Panc1 (cell line): Measurements from ENCODE around the gene TGM1. TPM values are rescaled to one million over a fixed set of nuclear protein-coding genes. Genes with fewer than 3 reads are reported as not detected.
A peak's percentile ranks its signal among the peaks of the same experiment; 100 is the strongest.

ENCODE experiments used
- ATAC-seq: fragments of 200-7000 bp; cut with Tn5 transposase; 2 replicates; pipeline ENCODE4 v1.9.1; 2020; ENCODE audit warnings: mild to moderate bottlenecking, moderate library complexity
- BruUV-seq: library from RNA; stranded (reverse); fragments of 400-500 nt; replicated peaks from 2 replicates; lab custom pipeline; 2021; lab: Mats Ljungman, UMichigan
- CTCF ChIA-PET: fragments of 300-600 bp; sonication (Branson Sonifier 250); formaldehyde crosslinking; loops from one replicate; lab custom pipeline; 2022; ENCODE audit warnings: antibody characterized with exemption; lab: Charles Lee
- POLR2A ChIA-PET: fragments of 300-600 bp; sonication (Branson Sonifier 250); formaldehyde crosslinking; loops from one replicate; lab custom pipeline; 2022; ENCODE audit warnings: antibody characterized with exemption; lab: Charles Lee
- DNase-seq: peaks from one replicate; pipeline ENCODE4 v3.0.0-alpha.2; 2010; ENCODE audit warnings: low read depth, low spot score
- H3K27ac ChIP-seq: 2 replicates; pipeline ENCODE4 v1.5.1; 2011; ENCODE audit warnings: mild to moderate bottlenecking, low read length, inconsistent platforms
- H3K27me3 ChIP-seq: fragments of 200-500 bp; sonication (Bioruptor generic); 2 replicates; pipeline ENCODE4 v1.6.0; 2014; ENCODE audit warnings: low read length, inconsistent platforms; ENCODE audit not compliant: control insufficient read depth, insufficient read depth
- H3K36me3 ChIP-seq: fragments of 200-500 bp; sonication (Bioruptor generic); 2 replicates; pipeline ENCODE4 v1.5.1; 2014; ENCODE audit warnings: inconsistent platforms, mild to moderate bottlenecking, low read length, moderate library complexity; ENCODE audit not compliant: control insufficient read depth, insufficient read depth
- H3K4me1 ChIP-seq: 2 replicates; pipeline ENCODE4 v1.5.1; 2011; ENCODE audit warnings: inconsistent platforms, mild to moderate bottlenecking, low read length, moderate library complexity; ENCODE audit not compliant: control insufficient read depth, insufficient read depth
- H3K4me3 ChIP-seq, 2 experiments: 2 replicates each; pipeline ENCODE4 v1.5.1; 2011 to 2012; ENCODE audit warnings: low read depth in 2 of 2, low read length in 2 of 2, mild to moderate bottlenecking in 2 of 2, inconsistent platforms in 1 of 2, moderate library complexity in 1 of 2
- H3K9me3 ChIP-seq: fragments of 200-500 bp; sonication (Bioruptor generic); 2 replicates; pipeline ENCODE4 v1.5.1; 2014; ENCODE audit warnings: low read depth, mild to moderate bottlenecking, inconsistent platforms, low read length, moderate library complexity; ENCODE audit not compliant: control insufficient read depth, insufficient read depth
- POLR2AphosphoS5 ChIP-seq: IDR thresholded peaks from 2 replicates; pipeline ENCODE4 v1.6.1; 2012; ENCODE audit warnings: mild to moderate bottlenecking, low read depth, low read length, moderate library complexity
- SIN3A ChIP-seq: IDR thresholded peaks from 2 replicates; pipeline ENCODE4 v1.6.1; 2012; ENCODE audit warnings: low read depth, mild to moderate bottlenecking, low read length, moderate library complexity, borderline replicate concordance; ENCODE audit not compliant: insufficient read depth
- TCF7L2 ChIP-seq: IDR thresholded peaks from 2 replicates; pipeline ENCODE4 v1.6.1; 2011; ENCODE audit warnings: mild to moderate bottlenecking, low read depth, low read length, inconsistent platforms
- in situ Hi-C: cut with HindIII; loops from 2 replicates; pipeline ENCODE4 v1.10.0; 2016; ENCODE audit warnings: low sequenced_read_pairs, low pct_unique_long_range_greater_than_20kb
- intact Hi-C: fragments of 100-400 bp; cut with micrococcal nuclease; formaldehyde crosslinking; loops from one replicate; pipeline ENCODE4 v1.10.0; 2022; ENCODE audit not compliant: unreplicated experiment
- total RNA-seq: library from RNA; stranded (reverse); gene quantifications from one replicate; pipeline ENCODE4 v1.2.1, GENCODE V29; 2021; ENCODE audit not compliant: unreplicated experiment
- TF ChIP-seq, protein P1 (sequence below): fragments of 450-650 bp; IDR thresholded peaks from 2 replicates; pipeline ENCODE4 v1.5.1; 2017; ENCODE audit warnings: mild to moderate bottlenecking
- TF ChIP-seq, protein P2 (sequence below), 2 experiments: IDR thresholded peaks; 2 replicates each; pipeline ENCODE4 v1.6.1; 2011 to 2012; ENCODE audit warnings: low read depth in 2 of 2, control low read depth in 1 of 2, low read length in 1 of 2, mild to moderate bottlenecking in 1 of 2, moderate library complexity in 1 of 2; ENCODE audit not compliant: insufficient read depth in 1 of 2

The TGM1 gene
- total RNA-seq, 1 experiment from 2014 or later = 2.3 TPM

- BruUV-seq = no TSS peak
- Histone ChIP-seq H3K36me3 (peaks cover under 1% of the 10 kb centered on the region; the same call in 1 of the 2 replicates), H3K4me1 (no peaks in the 10 kb centered on the region), H3K9me3 (no peaks in the 10 kb centered on the region), H3K27me3 (no peaks in the 10 kb centered on the region), H3K4me3 (no peak within 1 kb of the TSS), H3K27ac (no peak within 1 kb of the TSS)
- TF ChIP-seq, protein P1, sequence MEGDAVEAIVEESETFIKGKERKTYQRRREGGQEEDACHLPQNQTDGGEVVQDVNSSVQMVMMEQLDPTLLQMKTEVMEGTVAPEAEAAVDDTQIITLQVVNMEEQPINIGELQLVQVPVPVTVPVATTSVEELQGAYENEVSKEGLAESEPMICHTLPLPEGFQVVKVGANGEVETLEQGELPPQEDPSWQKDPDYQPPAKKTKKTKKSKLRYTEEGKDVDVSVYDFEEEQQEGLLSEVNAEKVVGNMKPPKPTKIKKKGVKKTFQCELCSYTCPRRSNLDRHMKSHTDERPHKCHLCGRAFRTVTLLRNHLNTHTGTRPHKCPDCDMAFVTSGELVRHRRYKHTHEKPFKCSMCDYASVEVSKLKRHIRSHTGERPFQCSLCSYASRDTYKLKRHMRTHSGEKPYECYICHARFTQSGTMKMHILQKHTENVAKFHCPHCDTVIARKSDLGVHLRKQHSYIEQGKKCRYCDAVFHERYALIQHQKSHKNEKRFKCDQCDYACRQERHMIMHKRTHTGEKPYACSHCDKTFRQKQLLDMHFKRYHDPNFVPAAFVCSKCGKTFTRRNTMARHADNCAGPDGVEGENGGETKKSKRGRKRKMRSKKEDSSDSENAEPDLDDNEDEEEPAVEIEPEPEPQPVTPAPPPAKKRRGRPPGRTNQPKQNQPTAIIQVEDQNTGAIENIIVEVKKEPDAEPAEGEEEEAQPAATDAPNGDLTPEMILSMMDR = peak; percentile 94
- TF ChIP-seq POLR2AphosphoS5 (no peak), SIN3A (no peak)
- TF ChIP-seq, protein P2, sequence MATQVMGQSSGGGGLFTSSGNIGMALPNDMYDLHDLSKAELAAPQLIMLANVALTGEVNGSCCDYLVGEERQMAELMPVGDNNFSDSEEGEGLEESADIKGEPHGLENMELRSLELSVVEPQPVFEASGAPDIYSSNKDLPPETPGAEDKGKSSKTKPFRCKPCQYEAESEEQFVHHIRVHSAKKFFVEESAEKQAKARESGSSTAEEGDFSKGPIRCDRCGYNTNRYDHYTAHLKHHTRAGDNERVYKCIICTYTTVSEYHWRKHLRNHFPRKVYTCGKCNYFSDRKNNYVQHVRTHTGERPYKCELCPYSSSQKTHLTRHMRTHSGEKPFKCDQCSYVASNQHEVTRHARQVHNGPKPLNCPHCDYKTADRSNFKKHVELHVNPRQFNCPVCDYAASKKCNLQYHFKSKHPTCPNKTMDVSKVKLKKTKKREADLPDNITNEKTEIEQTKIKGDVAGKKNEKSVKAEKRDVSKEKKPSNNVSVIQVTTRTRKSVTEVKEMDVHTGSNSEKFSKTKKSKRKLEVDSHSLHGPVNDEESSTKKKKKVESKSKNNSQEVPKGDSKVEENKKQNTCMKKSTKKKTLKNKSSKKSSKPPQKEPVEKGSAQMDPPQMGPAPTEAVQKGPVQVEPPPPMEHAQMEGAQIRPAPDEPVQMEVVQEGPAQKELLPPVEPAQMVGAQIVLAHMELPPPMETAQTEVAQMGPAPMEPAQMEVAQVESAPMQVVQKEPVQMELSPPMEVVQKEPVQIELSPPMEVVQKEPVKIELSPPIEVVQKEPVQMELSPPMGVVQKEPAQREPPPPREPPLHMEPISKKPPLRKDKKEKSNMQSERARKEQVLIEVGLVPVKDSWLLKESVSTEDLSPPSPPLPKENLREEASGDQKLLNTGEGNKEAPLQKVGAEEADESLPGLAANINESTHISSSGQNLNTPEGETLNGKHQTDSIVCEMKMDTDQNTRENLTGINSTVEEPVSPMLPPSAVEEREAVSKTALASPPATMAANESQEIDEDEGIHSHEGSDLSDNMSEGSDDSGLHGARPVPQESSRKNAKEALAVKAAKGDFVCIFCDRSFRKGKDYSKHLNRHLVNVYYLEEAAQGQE (IDR thresholded peaks at IDR 0.05; ENCODE audit: insufficient read depth in 1 of 2, low read depth in 2 of 2, low read length in 1 of 2) = no peak
- in situ Hi-C loops = no loop called here
- CTCF ChIA-PET = interaction anchor here (0.5 to 1.0 kb wide), 5 partner anchors 19 to 239 kb away, joined by 3 to 5 read pairs (median 3); partner anchors contain the start of gene RABGGTA
- ATAC-seq (peak; percentile 93), DNase-seq (peak; percentile 33)
- POLR2A ChIA-PET = no interaction called here
- intact Hi-C loops = no loop called here
Measured at GRCh38 chr14:24307575-24308341, 44.8 kb upstream of the TGM1 start, which contains the start of gene CIDEB. CIDEB (minus strand) TSS chr14:24307977; CDS start chr14:24307858, 119 bp downstream.

DNA sequence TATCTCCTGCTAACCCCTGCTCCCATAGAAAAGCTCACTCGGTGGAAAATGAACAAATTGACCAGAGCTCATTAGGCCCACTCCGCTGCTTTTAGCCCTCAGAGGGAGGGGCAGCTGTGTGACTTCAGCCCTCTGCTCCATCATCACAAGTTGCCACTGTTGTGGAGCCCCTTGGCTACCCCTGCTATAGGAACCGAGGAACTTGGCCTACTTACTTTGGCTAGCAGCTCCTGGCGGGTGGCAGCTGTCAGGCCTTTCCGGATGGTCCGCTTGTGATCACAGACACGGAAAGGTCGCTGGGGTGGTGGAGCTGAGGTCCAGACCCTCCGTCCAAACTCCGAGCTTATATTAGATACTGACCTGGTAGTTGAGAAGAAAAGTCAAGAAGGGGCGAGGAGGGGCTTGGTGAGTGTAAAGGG lies 44.2 kb upstream of the TGM1 start:
- peaks cover 2% of the 10 kb centered on the region; the same call in 1 of the 2 replicates for H3K36me3 ChIP-seq
- POLR2A ChIA-PET = no interaction called here
- no peak for ATAC-seq

More for the DNA sequence above, 44.2 kb upstream of the TGM1 start:
- Histone ChIP-seq H3K4me1 (no peaks in the 10 kb centered on the region), H3K27me3 (no peaks in the 10 kb centered on the region), H3K4me3 (no peak overlapping the region), H3K27ac (no peak overlapping the region), H3K9me3 (no peaks in the 10 kb centered on the region)
- TF ChIP-seq TCF7L2 (no peak), SIN3A (no peak), POLR2AphosphoS5 (no peak)
- TF ChIP-seq, protein P2 (IDR thresholded peaks at IDR 0.05; ENCODE audit: insufficient read depth in 1 of 2, low read depth in 2 of 2, low read length in 1 of 2) = no peak
- TF ChIP-seq, protein P1 = no peak
- in situ Hi-C loops (no loop called here), intact Hi-C loops (no loop called here)
- DNase-seq = no peak
- CTCF ChIA-PET = interaction anchor here (0.6 to 0.8 kb wide), 2 partner anchors 36 to 132 kb away, joined by 4 to 6 read pairs; partner anchors contain the start of gene RABGGTA
- BruUV-seq = TSS peak; percentile 63
